DMS53 treated with DMSO at 0.1 percent for 48 hours (cell line): Measurements from ENCODE around the gene PIGT.

Experiments used
- DNase-seq: peaks from one replicate; lab custom pipeline; 2025; ENCODE audit not compliant: unreplicated experiment; lab: John Stamatoyannopoulos, UW

The PIGT gene

GRCh38 chr20:45415822-45416637 lies at the start of gene PIGT:
PIGT (plus strand) TSS chr20:45416141; CDS start chr20:45416157, 16 bp downstream.
- peak; percentile 86 for DNase-seq

DNA sequence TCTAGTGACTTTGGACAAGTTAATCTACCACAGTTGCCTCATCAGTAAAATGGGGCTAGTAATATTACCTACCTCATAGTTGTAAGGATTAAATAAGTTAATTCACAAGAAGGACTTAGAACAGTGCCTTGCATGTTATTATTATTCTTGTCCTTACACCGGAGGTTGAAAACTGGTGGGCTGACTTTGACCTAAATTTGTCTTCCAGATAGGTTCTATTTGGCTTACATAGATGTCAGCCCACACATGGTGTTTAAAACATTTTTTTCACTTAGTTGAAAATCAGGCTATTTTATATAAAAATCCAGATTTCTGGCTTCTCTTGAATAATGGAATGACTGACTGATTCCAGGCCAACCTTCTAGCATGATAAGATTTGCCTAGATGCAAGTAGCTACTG lies 49.7 kb upstream of the PIGT start:
- no peak for DNase-seq

GRCh38 chr20:45366631-45367030 lies 49.3 kb upstream of the PIGT start:
- DNase-seq: no peak

DNA sequence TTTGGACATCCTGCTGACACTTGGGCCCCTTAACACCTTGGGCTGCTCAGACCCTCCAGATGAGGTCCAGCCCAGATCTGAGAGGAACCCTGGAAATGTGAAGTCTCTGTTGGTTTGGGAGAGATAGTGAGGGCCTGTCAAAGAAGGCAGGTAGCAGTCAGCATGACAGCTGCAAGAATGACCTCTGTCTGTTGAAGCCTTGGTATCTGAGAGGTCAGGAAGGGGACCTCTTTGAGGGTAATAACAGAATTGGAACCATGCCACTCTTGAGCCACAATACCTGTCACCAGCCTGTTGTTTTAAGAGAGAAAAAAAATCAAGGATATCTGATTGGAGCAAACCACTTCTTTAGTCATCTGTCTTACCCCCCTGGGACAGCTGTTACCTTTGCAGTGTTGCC lies 48.8 kb upstream of the PIGT start:
- DNase-seq: no peak

- no peak for DNase-seq
Observed at GRCh38 chr20:45368221-45368980, 47.5 kb upstream of the PIGT start.

DNA sequence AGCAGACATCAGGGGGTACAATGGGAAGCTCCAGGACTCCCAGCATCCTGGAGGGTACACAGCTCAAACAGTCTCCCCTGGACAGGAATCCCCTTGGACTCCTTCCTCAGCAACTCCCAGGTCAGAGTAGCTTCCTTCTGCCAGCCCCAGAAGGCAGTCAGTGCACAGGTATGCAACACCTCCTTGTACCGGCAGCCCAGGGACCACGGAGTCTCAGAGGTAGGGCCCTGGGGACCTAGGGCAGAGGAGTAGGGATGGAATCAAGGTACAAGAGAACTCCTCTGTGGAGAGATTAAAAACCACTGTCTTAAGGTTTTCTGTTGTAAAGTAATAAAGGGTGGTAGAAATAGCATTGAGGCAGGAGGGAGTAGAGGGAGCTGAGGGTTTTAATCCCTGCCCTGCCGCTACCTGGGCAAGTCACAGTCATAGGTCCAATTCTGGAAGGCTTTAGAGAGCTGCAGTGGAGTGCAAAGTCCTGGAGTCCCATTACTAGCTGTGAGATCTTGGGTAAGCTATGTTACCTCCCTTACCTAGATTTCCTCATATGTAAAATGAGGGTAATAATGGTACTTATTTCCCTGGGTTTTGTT lies 45.3 kb upstream of the PIGT start:
- DNase-seq: no peak

DNA sequence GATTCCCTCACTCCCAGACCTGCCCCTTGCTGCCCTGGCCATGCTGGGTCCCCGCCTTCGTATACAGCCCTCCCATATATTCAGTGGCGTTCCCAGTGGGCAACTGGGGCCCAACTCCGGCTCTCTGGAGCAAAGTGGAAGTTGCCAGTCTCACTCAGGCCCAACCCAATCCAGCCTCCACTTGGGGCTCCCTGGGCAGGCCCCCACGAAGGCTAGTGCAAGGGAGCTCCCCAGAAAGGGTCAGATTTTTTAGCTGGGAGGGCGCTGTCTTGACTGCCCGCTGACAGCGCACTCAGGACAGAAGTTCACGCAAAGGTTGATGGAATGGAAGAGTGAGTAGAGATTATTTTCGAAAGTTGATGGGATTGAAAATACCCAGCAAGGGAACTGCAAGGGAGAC lies 43.7 kb upstream of the PIGT start:
- DNase-seq: no peak

DNA sequence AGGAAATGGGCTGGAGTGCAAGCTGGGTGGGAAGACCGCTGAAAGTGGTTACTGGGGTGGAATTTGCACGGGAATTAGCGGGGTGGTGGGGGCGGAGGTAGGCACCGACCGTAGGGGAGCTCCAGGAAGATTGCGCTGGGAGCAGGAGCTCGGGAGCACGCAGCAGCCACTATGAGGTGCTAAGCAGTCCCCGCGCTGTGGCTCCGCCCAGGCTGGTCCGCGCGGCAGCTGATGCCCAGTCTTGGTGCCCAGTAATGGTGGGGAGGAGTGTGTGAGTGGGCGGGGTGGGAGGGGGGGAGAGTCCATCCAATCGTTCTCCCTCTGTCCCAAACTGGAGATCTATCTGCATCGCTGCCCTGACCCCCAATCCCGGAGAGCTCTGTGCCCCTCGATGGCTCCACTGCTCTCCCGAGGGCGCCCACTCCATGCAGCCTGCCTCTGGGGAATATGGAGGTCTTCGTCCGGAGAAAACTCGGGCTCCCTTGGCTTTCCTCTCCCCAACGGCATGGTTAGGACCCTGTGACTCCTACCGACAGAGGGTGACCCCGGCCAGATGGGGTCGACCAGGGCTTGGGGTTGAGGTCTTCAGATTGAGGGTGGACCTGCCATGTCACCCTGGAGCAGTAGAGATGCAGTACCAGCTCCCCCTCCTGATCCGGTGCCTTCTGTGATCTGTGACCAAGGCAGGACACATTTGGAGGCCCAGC lies 43.1 kb upstream of the PIGT start:
- DNase-seq: peak; percentile 45

DNA sequence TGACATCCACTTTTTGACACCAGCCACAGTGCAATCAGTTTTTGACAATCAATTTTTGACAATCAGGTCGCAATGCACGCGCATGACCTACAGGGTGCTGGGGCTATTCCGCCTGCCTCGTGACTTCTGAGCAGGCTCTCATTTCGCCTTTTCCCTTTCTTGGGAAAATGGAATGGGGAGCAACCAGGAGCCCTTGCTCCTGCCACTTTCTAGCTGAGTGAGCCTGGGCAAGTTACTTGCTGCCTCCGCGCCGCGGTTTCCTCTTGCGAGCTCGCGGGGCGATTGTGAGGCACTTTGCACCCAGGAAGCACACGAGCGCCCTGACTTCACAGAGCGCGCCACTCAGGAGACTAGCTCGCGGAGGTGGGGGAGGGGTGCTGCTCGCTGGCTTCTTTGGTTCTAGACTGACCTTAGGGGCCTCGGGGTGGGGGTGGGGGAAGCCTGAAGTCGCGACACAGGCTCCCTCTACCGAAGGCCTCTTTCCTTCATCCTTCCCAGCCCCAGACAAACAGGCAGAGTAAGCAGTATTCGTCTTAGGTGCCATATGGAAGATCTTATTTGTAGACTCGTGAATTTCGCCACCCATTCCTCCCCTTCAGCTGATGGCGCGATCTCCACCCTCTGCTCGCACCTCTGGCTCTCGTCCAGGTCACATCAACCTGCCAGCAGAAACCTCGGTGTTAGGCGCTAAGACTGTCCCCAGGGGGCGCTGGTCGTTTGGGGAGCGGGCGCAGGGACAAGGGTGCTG lies 42.4 kb upstream of the PIGT start:
- peak; percentile 97 for DNase-seq

DNA sequence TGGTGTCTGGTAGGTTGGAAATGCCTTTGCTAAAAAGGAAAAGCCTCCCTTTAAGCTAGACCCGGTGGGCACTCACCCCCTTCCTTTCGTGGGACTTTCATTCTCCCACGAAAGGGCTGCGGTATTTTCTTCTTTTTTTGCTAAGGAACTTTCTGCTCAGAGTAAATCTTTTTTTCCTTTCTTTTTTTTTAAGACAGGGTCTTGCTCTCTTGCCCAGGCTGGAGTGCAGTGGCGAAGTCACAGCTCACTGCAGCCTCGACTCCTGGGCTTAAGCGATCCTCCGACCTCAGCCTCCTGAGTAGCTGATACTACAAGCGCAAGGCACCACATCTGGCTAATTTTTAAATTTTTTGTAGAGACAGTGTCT lies 41.9 kb upstream of the PIGT start:
- DNase-seq: no peak

DNA sequence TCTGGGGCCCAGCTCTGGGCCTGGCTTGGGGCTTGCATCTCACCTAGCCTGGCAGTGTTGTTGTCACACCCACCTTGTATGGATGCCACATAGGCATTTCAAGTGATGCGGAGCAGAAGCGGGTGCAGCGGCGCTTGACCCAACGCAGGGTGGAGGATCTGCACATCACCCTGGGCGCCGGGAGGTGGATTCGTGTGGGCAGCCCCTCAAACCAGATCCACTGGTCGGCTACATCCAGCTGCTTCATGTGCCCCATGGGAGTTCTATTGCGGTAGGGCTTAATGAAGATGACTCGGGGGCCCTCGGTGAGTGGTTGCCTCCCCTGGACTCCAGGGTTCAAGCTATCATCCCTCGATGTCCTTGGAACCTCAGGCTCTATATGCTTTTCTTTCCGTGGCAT lies 41.0 kb upstream of the PIGT start:
- DNase-seq: no peak

DNA sequence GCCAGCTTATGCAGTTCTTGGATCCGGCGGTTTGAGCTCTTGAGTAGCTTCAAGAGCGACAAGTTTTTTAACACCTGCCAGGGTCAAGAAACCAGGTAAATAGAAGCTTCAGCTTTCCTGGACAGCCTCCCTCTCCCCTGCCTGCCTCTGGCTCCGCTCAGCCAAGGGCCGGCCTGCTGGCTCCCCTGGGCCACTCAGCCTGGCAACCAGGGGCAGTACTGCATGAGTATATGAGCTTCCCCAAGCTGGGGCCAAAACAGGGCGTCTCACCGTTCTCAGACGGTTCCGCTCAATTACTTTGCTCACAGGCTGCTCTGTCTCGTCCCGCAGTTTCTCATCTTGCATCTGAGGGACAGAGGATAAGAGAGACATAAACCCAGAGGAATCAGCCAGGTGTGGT lies 38.7 kb upstream of the PIGT start:
- DNase-seq: no peak

- no peak for DNase-seq
Observed at GRCh38 chr20:45378191-45378590, 37.8 kb upstream of the PIGT start, which contains the start of gene TP53TG5. TP53TG5 (minus strand) TSS chr20:45378325; CDS start chr20:45378236, 89 bp downstream.

DNA sequence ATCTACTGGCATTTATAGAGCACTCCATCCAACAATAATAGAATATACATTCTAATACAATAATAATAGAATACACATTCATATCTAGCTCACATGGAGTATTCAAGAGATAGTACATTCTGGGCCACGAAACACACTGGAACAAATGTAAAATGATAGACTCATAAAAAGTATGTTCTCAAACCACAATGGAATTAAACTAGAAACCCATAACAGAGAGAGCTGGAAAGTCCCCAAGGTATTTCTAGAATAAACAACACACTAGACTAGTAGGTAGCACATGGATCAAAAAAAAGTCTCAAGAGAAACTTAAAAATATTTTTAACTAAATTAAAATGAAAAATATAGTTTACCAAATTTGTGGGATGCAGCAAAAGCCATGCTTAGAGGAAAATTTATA lies 28.7 kb upstream of the PIGT start:
- no peak for DNase-seq

- DNase-seq: no peak
Observed at GRCh38 chr20:45390931-45391330, 25.0 kb upstream of the PIGT start.

GRCh38 chr20:45391559-45391958 lies 24.4 kb upstream of the PIGT start:
- no peak for DNase-seq

DNA sequence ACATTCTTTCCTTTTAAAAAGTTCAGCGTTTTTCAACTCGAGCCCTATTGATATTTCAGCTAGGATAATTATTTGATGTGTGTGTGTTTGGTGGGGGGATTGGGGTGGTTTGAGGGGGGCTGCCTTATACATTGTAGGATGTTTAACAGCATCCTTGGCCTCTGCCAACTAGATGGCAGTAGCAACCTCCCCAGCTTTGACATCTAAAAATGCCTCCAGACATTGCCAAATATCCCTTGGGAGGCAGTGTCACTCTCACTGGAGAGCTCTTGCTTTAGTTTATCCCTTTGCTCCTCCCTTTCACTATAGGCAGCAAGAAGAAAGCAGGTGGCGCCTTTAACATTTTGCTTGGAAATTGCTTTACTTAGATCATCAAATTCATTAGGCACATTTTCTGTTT lies 23.2 kb upstream of the PIGT start:
- no peak for DNase-seq

GRCh38 chr20:45394221-45395113 lies 21.5 kb upstream of the PIGT start:
- no peak for DNase-seq

- no peak for DNase-seq
Observed at GRCh38 chr20:45395114-45395415, 20.9 kb upstream of the PIGT start.

GRCh38 chr20:45399018-45399417 lies 16.9 kb upstream of the PIGT start:
- DNase-seq: no peak
